ENCODE measurements around the gene GABRB1.

GABRB1 gene

DNA sequence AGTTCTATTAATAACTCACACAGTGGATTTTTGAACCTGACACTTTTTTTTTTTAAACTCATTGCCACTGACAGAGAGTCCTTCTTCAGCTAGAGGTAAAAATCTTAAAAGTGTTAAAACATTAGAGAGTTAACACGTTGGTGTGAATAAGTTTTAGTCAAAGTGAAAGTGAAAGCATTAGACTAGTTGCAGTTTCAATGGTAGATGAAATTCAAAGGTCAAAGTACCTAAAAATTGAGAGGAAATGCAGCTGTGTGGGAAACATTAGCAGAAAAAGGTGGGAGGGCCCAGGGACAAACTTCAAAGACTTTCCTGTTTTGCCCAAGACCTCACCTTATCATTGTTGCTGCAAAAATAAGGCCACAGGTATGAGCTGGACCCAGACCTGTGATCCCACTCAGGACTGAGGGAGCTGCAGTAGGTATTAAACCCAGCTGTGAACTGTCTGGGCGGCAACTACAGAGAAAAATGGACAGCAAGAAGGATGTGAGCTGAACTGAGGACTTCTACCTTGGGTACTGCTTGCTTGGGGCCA is 20.4 kb upstream of the GABRB1 start:
- Histone ChIP-seq H2AFZ (ENCODE audit: low read length, unreplicated experiment) (peak overlapping the region; percentile 93), H3K27me3 (ENCODE audit: insufficient read depth, low read length) (no peaks in the 10 kb centered on the region), H3K36me3 (ENCODE audit: insufficient read depth, low read length) (no peaks in the 10 kb centered on the region), H3K27ac (ENCODE audit: low read depth, low read length) (no peak overlapping the region), H3K79me2 (ENCODE audit: control insufficient read depth, insufficient read depth, low read length, unreplicated experiment) (no peaks in the 10 kb centered on the region), H3K4me3 (ENCODE audit: low read depth, low read length) (peak overlapping the region; percentile 48), H3K4me1 (ENCODE audit: control insufficient read depth, insufficient read depth, low read length, unreplicated experiment) (peaks cover 4% of the 10 kb centered on the region)

DNA sequence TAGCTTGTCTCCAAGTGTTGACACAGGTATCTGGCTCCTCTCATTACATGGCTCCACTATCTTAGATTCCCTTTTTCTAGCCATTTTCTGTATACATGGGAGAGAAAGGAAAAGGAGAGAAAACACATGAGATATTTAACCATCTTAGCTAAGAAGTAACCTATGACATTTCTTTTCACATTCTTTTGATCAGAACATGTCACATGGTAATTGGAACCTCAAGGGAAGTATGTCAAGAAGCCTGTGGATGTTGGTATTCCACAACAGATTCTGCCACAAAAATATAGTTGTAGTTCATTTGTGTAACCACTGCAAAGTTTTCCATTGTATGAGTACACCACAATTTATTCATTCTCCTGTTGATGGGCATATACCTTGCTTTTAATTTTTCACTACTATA is 18.7 kb upstream of the GABRB1 start:
- no peaks in the 10 kb centered on the region for H3K27me3 ChIP-seq (ENCODE audit: insufficient read depth, low read length)
- peaks cover 14% of the 10 kb centered on the region for H3K4me1 ChIP-seq (ENCODE audit: control insufficient read depth, insufficient read depth, low read length, unreplicated experiment)
- no peak overlapping the region for H3K27ac ChIP-seq (ENCODE audit: low read depth, low read length)
- no peaks in the 10 kb centered on the region for H3K36me3 ChIP-seq (ENCODE audit: insufficient read depth, low read length)
- H3K79me2 ChIP-seq (ENCODE audit: control insufficient read depth, insufficient read depth, low read length, unreplicated experiment): no peaks in the 10 kb centered on the region
- no peak overlapping the region for H2AFZ ChIP-seq (ENCODE audit: low read length, unreplicated experiment)
- no peak overlapping the region for H3K4me3 ChIP-seq (ENCODE audit: low read depth, low read length)

GRCh38 chr4:47013373-47013772 is 18.0 kb upstream of the GABRB1 start:
- H3K27me3 ChIP-seq (ENCODE audit: insufficient read depth, low read length): no peaks in the 10 kb centered on the region
- no peak overlapping the region for H2AFZ ChIP-seq (ENCODE audit: low read length, unreplicated experiment)

DNA sequence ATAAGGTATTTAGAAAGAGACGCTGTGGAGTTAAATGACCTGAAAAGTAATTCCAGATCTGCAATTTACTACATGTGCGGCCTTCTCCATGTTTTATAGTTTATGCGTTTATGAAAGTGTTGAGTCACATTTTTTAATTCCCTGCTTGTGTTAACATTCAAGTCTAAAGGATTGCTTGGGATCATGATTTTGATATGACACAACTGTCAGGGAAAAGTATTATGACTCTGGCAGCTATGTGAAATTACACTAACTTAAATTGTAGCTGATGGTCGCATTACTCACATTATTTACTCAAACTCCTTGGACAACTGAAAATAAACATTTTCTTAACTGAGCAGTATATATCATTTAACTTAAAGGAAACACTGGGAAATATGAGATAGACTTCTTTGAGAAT is 14.3 kb upstream of the GABRB1 start:
- no peaks in the 10 kb centered on the region for H3K36me3 ChIP-seq (ENCODE audit: insufficient read depth, low read length)
- no peaks in the 10 kb centered on the region for H3K79me2 ChIP-seq (ENCODE audit: control insufficient read depth, insufficient read depth, low read length, unreplicated experiment)
- H3K4me3 ChIP-seq (ENCODE audit: low read depth, low read length): no peak overlapping the region
- H2AFZ ChIP-seq (ENCODE audit: low read length, unreplicated experiment): no peak overlapping the region
- peak overlapping the region; percentile 64 for H3K27ac ChIP-seq (ENCODE audit: low read depth, low read length)
- H3K27me3 ChIP-seq (ENCODE audit: insufficient read depth, low read length): no peaks in the 10 kb centered on the region
- H3K4me1 ChIP-seq (ENCODE audit: control insufficient read depth, insufficient read depth, low read length, unreplicated experiment): peaks cover 21% of the 10 kb centered on the region

More at GRCh38 chr4:47013373-47013772, 18.0 kb upstream of the GABRB1 start:
- Histone ChIP-seq H3K27ac (ENCODE audit: low read depth, low read length) (no peak overlapping the region), H3K4me1 (ENCODE audit: control insufficient read depth, insufficient read depth, low read length, unreplicated experiment) (peaks cover 21% of the 10 kb centered on the region), H3K36me3 (ENCODE audit: insufficient read depth, low read length) (no peaks in the 10 kb centered on the region), H3K4me3 (ENCODE audit: low read depth, low read length) (no peak overlapping the region), H3K79me2 (ENCODE audit: control insufficient read depth, insufficient read depth, low read length, unreplicated experiment) (no peaks in the 10 kb centered on the region)

GRCh38 chr4:47017494-47017893 is 13.9 kb upstream of the GABRB1 start:
- Histone ChIP-seq H3K79me2 (ENCODE audit: control insufficient read depth, insufficient read depth, low read length, unreplicated experiment) (no peaks in the 10 kb centered on the region), H3K4me1 (ENCODE audit: control insufficient read depth, insufficient read depth, low read length, unreplicated experiment) (peaks cover 21% of the 10 kb centered on the region), H3K27me3 (ENCODE audit: insufficient read depth, low read length) (no peaks in the 10 kb centered on the region), H2AFZ (ENCODE audit: low read length, unreplicated experiment) (no peak overlapping the region), H3K27ac (ENCODE audit: low read depth, low read length) (peak overlapping the region; percentile 64), H3K4me3 (ENCODE audit: low read depth, low read length) (no peak overlapping the region), H3K36me3 (ENCODE audit: insufficient read depth, low read length) (no peaks in the 10 kb centered on the region)

GRCh38 chr4:47031751-47032404 is 511 bp downstream of the GABRB1 start:
- peak overlapping the region; percentile 77 for H2AFZ ChIP-seq (ENCODE audit: low read length, unreplicated experiment)
- peaks cover 70% of the 10 kb centered on the region for H3K27me3 ChIP-seq (ENCODE audit: insufficient read depth, low read length)
- peaks cover 2% of the 10 kb centered on the region for H3K4me1 ChIP-seq (ENCODE audit: control insufficient read depth, insufficient read depth, low read length, unreplicated experiment)
- H3K36me3 ChIP-seq (ENCODE audit: insufficient read depth, low read length): no peaks in the 10 kb centered on the region
- peak overlapping the region; percentile 76 for H3K4me3 ChIP-seq (ENCODE audit: low read depth, low read length)
- no peaks in the 10 kb centered on the region for H3K79me2 ChIP-seq (ENCODE audit: control insufficient read depth, insufficient read depth, low read length, unreplicated experiment)
- no peak overlapping the region for H3K27ac ChIP-seq (ENCODE audit: low read depth, low read length)

DNA sequence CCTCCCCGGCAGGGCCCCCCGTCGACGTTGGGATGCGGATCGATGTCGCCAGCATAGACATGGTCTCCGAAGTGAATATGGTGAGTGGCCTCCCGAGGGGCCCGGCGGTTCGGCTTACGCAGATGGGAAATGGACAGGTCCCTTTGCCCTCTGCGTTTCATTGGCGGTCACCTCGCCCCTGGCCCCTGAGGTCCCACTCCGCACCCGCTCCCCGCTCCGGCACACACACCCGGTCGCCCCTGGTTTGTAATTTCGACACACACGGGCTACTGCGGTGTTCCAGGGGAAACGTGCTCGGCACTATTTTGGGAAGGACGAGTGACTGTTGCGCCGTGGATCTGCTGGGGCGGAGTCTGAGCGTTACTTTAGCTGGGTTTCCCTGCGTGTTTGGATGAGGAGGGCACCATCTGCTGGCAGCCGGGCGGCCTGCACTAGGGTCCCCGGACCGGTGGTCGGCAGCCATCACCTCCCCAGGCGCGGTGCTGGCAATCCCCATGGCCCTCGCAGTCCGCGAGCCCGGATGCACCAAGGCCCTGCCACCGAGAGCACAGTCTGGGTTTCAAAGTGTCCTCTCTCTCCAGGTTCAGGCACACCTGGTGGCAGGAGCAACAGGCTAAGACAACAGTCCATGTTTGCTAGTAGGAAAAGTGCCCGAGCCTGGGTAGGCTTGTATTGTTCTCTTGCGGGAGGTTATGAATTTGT is 1.2 kb downstream of the GABRB1 start:
- peaks cover 77% of the 10 kb centered on the region for H3K27me3 ChIP-seq (ENCODE audit: insufficient read depth, low read length)
- H3K4me3 ChIP-seq (ENCODE audit: low read depth, low read length): peak overlapping the region; percentile 76
- peaks cover 2% of the 10 kb centered on the region for H3K4me1 ChIP-seq (ENCODE audit: control insufficient read depth, insufficient read depth, low read length, unreplicated experiment)
- H3K79me2 ChIP-seq (ENCODE audit: control insufficient read depth, insufficient read depth, low read length, unreplicated experiment): no peaks in the 10 kb centered on the region
- H3K36me3 ChIP-seq (ENCODE audit: insufficient read depth, low read length): no peaks in the 10 kb centered on the region
- no peak overlapping the region for H3K27ac ChIP-seq (ENCODE audit: low read depth, low read length)
- peak overlapping the region; percentile 77 for H2AFZ ChIP-seq (ENCODE audit: low read length, unreplicated experiment)

DNA sequence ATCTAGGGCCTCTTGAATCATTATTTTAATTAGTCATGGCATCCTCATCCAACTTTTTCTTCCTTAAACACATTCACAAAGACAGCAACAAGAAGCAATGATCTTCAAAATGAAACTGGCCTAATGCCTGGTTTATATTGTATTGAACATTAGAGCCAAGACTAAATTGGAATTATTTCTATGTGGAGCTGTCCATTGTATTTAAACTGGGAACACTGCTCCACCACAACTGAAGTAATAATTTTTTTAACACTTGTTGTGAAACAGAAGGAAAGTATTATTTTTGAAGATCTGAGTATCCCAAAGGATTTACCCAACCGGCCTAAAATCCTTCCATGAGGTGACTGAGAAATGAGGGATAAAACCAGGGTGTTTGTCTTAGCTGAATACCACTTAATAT is 6.9 kb downstream of the GABRB1 start:
- no peak overlapping the region for H2AFZ ChIP-seq (ENCODE audit: low read length, unreplicated experiment)
- H3K27me3 ChIP-seq (ENCODE audit: insufficient read depth, low read length): peaks cover 93% of the 10 kb centered on the region
- no peaks in the 10 kb centered on the region for H3K79me2 ChIP-seq (ENCODE audit: control insufficient read depth, insufficient read depth, low read length, unreplicated experiment)
- no peaks in the 10 kb centered on the region for H3K36me3 ChIP-seq (ENCODE audit: insufficient read depth, low read length)
- H3K27ac ChIP-seq (ENCODE audit: low read depth, low read length): no peak overlapping the region
- no peaks in the 10 kb centered on the region for H3K4me1 ChIP-seq (ENCODE audit: control insufficient read depth, insufficient read depth, low read length, unreplicated experiment)
- H3K4me3 ChIP-seq (ENCODE audit: low read depth, low read length): no peak overlapping the region

DNA sequence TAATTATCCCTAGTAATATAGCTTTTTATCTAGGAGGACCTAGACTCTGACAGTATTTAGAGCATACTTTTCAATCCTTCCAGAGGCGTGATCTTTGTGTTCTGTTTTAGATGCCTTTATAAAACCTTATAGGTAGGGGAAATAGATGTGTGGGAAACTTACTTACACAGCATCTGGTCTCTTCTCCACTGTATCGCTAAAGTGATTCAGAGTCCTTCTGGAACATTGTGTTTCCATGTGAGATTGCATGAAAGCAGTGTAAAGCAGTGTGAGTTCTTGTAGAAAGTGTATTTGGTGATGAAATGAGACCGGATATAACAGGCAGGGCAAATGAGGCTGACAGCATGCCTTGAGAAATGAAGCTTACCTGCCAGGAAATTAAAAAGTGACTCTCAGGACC is 9.5 kb downstream of the GABRB1 start:
- Histone ChIP-seq H3K36me3 (ENCODE audit: insufficient read depth, low read length) (no peaks in the 10 kb centered on the region), H3K4me3 (ENCODE audit: low read depth, low read length) (no peak overlapping the region), H3K27ac (ENCODE audit: low read depth, low read length) (no peak overlapping the region), H3K27me3 (ENCODE audit: insufficient read depth, low read length) (peaks cover 93% of the 10 kb centered on the region), H2AFZ (ENCODE audit: low read length, unreplicated experiment) (no peak overlapping the region), H3K79me2 (ENCODE audit: control insufficient read depth, insufficient read depth, low read length, unreplicated experiment) (no peaks in the 10 kb centered on the region), H3K4me1 (ENCODE audit: control insufficient read depth, insufficient read depth, low read length, unreplicated experiment) (no peaks in the 10 kb centered on the region)

DNA sequence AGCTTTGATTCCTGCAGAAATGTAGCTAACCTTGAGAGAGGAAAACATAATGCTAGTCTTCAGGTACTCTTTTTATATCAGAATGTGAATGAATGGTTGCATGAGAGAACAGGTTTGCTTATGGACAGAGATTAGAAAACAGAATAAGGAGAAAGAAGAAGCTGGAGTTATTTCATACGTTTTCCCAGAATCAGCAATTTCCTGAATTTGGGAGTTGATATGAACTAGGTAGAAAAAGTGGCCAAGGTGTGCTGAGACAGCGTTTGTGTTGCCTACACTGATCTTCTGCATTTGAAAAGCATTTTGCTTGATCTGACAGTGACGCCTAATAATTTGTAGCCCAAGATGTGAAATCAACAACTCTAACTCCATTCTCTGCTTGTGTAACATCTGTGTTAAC is 12.5 kb downstream of the GABRB1 start:
- no peaks in the 10 kb centered on the region for H3K4me1 ChIP-seq (ENCODE audit: control insufficient read depth, insufficient read depth, low read length, unreplicated experiment)

DNA sequence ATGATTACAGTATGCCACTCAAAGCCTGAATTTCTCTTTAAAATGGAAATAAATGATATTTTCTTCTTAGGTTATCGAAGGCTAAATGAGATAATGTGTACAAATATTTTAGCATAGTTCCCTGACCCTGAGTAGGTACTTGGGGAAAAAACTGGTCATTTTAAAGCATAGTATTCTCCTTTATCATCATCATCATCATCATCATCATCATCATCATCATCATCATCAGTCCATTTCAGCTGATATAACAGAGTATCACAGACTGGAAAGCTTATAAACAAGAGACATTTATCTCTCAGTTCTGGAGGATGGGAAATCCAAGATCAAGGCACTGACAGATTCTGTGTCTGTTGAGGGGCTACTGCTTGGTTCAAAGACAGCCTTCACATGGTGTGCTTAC is 13.9 kb downstream of the GABRB1 start:
- H3K4me3 ChIP-seq (ENCODE audit: low read depth, low read length): no peak overlapping the region
- no peak overlapping the region for H3K27ac ChIP-seq (ENCODE audit: low read depth, low read length)
- H2AFZ ChIP-seq (ENCODE audit: low read length, unreplicated experiment): no peak overlapping the region
- H3K27me3 ChIP-seq (ENCODE audit: insufficient read depth, low read length): peaks cover 76% of the 10 kb centered on the region
- H3K79me2 ChIP-seq (ENCODE audit: control insufficient read depth, insufficient read depth, low read length, unreplicated experiment): no peaks in the 10 kb centered on the region
- H3K4me1 ChIP-seq (ENCODE audit: control insufficient read depth, insufficient read depth, low read length, unreplicated experiment): no peaks in the 10 kb centered on the region
- no peaks in the 10 kb centered on the region for H3K36me3 ChIP-seq (ENCODE audit: insufficient read depth, low read length)

More for the DNA sequence above, 12.5 kb downstream of the GABRB1 start:
- H3K27ac ChIP-seq (ENCODE audit: low read depth, low read length): no peak overlapping the region
- no peak overlapping the region for H2AFZ ChIP-seq (ENCODE audit: low read length, unreplicated experiment)
- H3K27me3 ChIP-seq (ENCODE audit: insufficient read depth, low read length): peaks cover 77% of the 10 kb centered on the region
- no peak overlapping the region for H3K4me3 ChIP-seq (ENCODE audit: low read depth, low read length)
- H3K79me2 ChIP-seq (ENCODE audit: control insufficient read depth, insufficient read depth, low read length, unreplicated experiment): no peaks in the 10 kb centered on the region
- no peaks in the 10 kb centered on the region for H3K36me3 ChIP-seq (ENCODE audit: insufficient read depth, low read length)

Data from ACC112 (cell line).